Endothelial cell (in vitro differentiated cells): Measurements from ENCODE around the gene PDE10A. TPM values are rescaled to one million over a fixed set of nuclear protein-coding genes. Genes with fewer than 3 reads are reported as not detected.

Experiments
- DNase-seq: peaks from one replicate; pipeline ENCODE4 v3.0.0; 2021; ENCODE audit warnings: low spot score
- H3K27ac Mint-ChIP-seq: one replicate; pipeline ENCODE4 v1.8.0; 2021; ENCODE audit warnings: mixed read lengths, inconsistent platforms; ENCODE audit not compliant: unreplicated experiment
- H3K27me3 Mint-ChIP-seq: one replicate; pipeline ENCODE4 v1.8.0; 2021; ENCODE audit warnings: mild to moderate bottlenecking, moderate library complexity, mixed read lengths, inconsistent platforms; ENCODE audit not compliant: unreplicated experiment
- H3K36me3 Mint-ChIP-seq: one replicate; pipeline ENCODE4 v1.8.0; 2021; ENCODE audit warnings: mild to moderate bottlenecking, low read depth, mixed read lengths, inconsistent platforms; ENCODE audit not compliant: unreplicated experiment
- H3K4me1 Mint-ChIP-seq: one replicate; pipeline ENCODE4 v1.8.0; 2021; ENCODE audit warnings: mild to moderate bottlenecking, mixed read lengths, inconsistent platforms; ENCODE audit not compliant: unreplicated experiment
- H3K4me3 Mint-ChIP-seq: one replicate; pipeline ENCODE4 v1.8.0; 2021; ENCODE audit warnings: mild to moderate bottlenecking, mixed read lengths, inconsistent platforms; ENCODE audit not compliant: unreplicated experiment
- H3K9me3 Mint-ChIP-seq: one replicate; pipeline ENCODE4 v1.8.0; 2021; ENCODE audit warnings: mixed read lengths, inconsistent platforms; ENCODE audit not compliant: unreplicated experiment
- long read RNA-seq: library from polyadenylated mRNA; unstranded; transcript quantifications from one replicate; pipeline ENCODE4 v2.0.0, GENCODE V29; 2020; ENCODE audit not compliant: unreplicated experiment
- total RNA-seq: library from RNA; stranded (reverse); fragmentation: NEBNext Ultra II Directional; extraction: Animal tissue kit (Norgen Biotek cat#: 25700); gene quantifications from one replicate; pipeline ENCODE4 v1.2.1, GENCODE V29; 2021; ENCODE audit not compliant: unreplicated experiment
- TF ChIP-seq, protein P1 (sequence below): fragments of 200-600 bp; sonication (generic); IDR thresholded peaks from one replicate; pipeline ENCODE4 v1.5.0; 2021; ENCODE audit warnings: antibody characterized with exemption; ENCODE audit not compliant: unreplicated experiment

Gene PDE10A
- total RNA-seq, result 11.5 TPM
- long read RNA-seq, partial matches to known transcripts, result 0 of 1 reads
- long read RNA-seq, other reads (novel, unspliced or antisense), result 1 of 1 reads

DNA sequence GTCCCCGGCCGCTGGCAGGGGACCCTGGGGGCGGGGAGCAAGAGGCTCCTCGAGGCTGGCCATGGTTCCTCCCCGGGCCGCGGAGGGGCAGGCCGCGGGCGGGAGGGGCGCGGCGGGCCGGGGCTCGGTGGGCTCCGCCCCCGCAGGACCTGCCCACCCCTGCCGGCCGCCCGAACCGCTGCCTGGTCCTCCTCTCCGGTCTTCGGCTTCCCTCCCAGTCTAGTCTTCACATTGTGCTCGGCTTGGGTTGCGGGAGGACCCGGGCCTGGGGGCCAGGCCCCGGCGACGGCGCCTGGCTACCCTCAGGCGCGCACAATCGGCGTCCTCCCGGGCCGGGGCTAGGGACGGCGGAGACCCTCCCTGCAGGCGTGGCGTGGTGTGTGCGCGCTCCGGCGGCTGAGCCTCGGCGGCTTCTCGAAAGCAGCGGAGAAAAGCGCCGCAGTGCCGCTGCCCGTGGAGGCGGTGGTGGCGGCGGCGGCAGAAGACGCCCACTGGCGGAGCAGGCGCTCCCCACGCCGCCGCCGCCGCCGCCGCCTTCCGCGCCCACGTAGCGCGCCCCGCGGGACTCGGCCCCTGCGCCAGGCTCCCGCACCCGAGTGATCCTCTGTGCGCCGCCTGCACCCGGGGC is at the start of gene PDE10A:
Gene PDE10A, minus strand, starts transcription at position 493 of the 628 bp plus-strand sequence. Its CDS starts 430 bp downstream, at position 63.
- Mint-ChIP-seq H3K9me3 (no peaks in the 10 kb centered on the region), H3K27ac (peak within 1 kb of the TSS; percentile 81), H3K4me3 (peak within 1 kb of the TSS; percentile 94), H3K27me3 (peaks cover 23% of the 10 kb centered on the region), H3K36me3 (peaks cover 8% of the 10 kb centered on the region), H3K4me1 (peaks cover 31% of the 10 kb centered on the region)
- TF ChIP-seq, protein P1, sequence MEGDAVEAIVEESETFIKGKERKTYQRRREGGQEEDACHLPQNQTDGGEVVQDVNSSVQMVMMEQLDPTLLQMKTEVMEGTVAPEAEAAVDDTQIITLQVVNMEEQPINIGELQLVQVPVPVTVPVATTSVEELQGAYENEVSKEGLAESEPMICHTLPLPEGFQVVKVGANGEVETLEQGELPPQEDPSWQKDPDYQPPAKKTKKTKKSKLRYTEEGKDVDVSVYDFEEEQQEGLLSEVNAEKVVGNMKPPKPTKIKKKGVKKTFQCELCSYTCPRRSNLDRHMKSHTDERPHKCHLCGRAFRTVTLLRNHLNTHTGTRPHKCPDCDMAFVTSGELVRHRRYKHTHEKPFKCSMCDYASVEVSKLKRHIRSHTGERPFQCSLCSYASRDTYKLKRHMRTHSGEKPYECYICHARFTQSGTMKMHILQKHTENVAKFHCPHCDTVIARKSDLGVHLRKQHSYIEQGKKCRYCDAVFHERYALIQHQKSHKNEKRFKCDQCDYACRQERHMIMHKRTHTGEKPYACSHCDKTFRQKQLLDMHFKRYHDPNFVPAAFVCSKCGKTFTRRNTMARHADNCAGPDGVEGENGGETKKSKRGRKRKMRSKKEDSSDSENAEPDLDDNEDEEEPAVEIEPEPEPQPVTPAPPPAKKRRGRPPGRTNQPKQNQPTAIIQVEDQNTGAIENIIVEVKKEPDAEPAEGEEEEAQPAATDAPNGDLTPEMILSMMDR, result no peak
- DNase-seq, result peak; percentile 61

DNA sequence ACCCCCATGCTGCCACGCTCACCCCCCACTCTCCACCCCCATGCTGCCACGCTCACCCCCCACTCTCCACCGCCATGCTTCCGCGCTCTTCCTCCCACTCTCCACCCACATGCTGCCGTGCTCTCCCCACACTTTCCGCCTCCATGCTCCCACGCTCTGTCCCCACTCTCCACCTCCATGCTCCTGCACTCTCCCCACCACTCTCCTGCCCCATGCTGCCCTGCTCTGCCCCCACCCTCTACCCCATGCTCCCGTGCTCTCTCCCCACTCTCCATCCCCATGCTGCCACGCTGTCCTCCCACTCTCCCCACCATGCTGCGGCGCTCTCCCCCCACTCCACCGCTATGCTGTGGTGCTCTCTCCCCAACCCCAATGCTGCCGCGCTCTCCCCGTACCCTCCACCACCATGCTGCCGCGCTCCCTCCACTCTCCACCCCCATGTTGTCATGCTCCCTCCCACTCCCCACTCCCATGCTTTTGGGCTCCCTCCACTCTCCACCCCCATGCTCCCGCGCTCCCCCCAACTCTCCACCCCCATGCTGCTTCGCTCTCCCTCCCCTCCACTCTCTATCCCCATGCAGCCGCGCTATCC is 46.0 kb upstream of the PDE10A start:
- no peak for DNase-seq
- TF ChIP-seq, protein P1, result no peak

DNA sequence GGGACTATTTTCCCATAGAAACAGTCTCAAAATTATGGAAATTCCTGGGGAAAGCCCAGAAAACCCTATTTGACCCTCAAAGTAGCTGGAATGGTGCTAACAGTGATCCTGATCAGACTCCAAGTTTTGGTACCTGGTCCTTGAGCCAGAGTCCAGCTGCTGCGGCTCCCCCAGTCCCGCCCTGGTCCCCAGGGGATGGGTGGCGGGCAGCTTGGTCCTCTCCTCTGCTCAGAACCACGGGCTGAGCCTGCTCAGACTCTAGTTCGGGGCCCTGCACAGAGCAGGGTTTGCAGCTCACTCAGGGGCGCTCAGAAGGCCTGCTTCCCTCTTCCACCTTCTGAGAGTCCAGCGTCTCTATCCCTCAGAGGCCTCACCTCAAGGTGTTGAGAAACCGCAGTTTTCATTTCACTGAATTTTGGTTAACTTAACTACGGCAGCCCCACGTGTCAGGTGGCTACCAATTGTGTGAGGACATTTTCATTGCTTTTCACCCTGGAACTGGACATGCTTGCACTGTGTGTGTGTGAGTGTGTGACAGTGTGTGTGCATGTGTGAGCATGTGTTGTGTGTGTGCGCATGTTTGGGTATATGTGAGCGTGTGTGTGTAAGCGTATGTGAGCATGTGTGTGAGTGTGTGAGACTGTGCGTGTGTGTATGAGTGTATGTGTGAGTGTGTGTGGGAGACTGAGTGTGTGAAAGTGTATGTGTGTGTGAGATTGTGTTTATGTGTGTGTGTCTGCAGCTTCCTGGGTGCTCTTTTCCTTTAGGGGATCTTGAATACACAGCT is 44.2 kb upstream of the PDE10A start:
- H3K4me1 Mint-ChIP-seq, result no peaks in the 10 kb centered on the region

More for the DNA sequence above, 46.0 kb upstream of the PDE10A start:
- no peak overlapping the region for H3K27ac Mint-ChIP-seq
- no peaks in the 10 kb centered on the region for H3K36me3 Mint-ChIP-seq
- no peak overlapping the region for H3K4me3 Mint-ChIP-seq
- H3K4me1 Mint-ChIP-seq, result no peaks in the 10 kb centered on the region
- peaks cover 4% of the 10 kb centered on the region for H3K27me3 Mint-ChIP-seq
- no peaks in the 10 kb centered on the region for H3K9me3 Mint-ChIP-seq

DNA sequence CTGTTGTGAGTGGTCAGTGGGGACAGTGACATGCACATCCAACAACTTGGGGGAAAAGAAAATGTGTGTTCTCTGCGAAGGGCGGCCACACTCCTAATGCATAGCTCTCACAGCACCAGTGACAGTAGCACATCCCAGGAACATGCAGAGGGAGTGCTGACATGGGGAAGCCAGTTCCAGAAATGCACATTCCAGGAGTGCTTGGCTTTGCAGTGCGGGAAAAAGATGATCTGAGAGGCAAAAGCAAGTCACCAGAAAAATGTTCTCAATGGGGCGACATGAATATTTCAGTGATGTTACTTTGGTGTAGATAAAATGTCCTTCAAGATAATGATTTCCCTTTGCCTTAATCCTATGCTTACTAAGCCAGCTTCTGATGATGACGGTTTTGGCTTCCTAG is 42.9 kb upstream of the PDE10A start:
- Mint-ChIP-seq H3K27ac (no peak overlapping the region), H3K27me3 (peaks cover 4% of the 10 kb centered on the region), H3K4me1 (no peaks in the 10 kb centered on the region), H3K4me3 (no peak overlapping the region), H3K36me3 (no peaks in the 10 kb centered on the region), H3K9me3 (no peaks in the 10 kb centered on the region)
- DNase-seq, result no peak
- TF ChIP-seq, protein P1, result no peak

More for the DNA sequence above, 44.2 kb upstream of the PDE10A start:
- no peak for DNase-seq
- Mint-ChIP-seq H3K27ac (no peak overlapping the region), H3K36me3 (no peaks in the 10 kb centered on the region), H3K27me3 (peaks cover 4% of the 10 kb centered on the region), H3K4me3 (no peak overlapping the region), H3K9me3 (no peaks in the 10 kb centered on the region)
- TF ChIP-seq, protein P1, result no peak
